Measurements from ENCODE around the gene CLVS2.
A peak's percentile ranks its signal among the peaks of the same experiment; 100 is the strongest.

Gene CLVS2

DNA sequence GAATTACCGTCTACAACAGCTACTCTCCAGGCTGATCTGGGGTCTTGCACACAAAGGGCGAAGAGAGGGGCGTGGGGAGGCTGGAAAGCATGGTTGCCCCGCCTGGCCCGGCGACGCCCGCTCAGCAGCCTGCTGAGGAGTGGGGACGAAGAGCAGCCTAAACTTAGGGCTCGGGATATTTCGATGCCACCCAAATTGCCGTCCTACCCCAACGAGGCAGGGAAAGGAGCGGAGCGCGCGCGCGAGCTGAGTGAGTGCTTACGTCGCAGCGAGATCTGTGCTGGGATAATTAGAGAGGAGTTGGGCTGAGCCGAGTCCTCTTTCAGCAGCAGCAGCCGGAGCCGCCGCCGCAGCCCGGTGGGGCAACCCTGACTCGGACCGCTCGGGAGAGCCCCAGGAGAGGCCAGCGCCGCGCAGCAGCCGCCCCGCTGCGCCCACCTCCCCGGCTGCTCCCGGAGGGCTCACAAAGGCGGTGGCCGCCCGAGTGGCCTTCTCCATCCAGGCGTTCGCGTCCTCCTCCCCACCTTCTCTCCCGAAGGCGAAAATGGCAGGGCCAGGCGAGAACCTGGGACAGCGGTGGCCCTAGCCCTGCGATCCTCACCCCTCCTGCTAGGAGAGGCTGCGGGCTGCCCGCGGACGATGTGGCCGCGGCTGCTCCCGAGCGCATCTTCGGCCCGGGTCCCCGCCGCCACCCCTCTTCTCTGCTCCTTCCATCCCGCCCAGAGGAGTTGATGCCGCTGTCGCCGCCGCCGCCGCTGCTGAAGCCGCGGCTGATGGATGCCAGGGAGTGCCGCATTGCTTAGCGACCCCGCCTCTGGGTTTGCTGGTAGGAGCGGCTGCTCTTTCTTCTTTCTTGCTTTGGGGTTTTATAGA, at the start of gene CLVS2:
CLVS2 (plus strand) TSS at position 315 of the 873 bp plus-strand sequence. CDS start 1,543 bp downstream, outside the sequence.
- TF ChIP-seq, protein P1, sequence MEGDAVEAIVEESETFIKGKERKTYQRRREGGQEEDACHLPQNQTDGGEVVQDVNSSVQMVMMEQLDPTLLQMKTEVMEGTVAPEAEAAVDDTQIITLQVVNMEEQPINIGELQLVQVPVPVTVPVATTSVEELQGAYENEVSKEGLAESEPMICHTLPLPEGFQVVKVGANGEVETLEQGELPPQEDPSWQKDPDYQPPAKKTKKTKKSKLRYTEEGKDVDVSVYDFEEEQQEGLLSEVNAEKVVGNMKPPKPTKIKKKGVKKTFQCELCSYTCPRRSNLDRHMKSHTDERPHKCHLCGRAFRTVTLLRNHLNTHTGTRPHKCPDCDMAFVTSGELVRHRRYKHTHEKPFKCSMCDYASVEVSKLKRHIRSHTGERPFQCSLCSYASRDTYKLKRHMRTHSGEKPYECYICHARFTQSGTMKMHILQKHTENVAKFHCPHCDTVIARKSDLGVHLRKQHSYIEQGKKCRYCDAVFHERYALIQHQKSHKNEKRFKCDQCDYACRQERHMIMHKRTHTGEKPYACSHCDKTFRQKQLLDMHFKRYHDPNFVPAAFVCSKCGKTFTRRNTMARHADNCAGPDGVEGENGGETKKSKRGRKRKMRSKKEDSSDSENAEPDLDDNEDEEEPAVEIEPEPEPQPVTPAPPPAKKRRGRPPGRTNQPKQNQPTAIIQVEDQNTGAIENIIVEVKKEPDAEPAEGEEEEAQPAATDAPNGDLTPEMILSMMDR (IDR thresholded peaks at IDR 0.05), result no peak
- Histone ChIP-seq H3K27ac (no peak within 1 kb of the TSS), H3K4me3 (peak within 1 kb of the TSS; percentile 69)
- DNase-seq (ENCODE audit: low spot score), result no peak

DNA sequence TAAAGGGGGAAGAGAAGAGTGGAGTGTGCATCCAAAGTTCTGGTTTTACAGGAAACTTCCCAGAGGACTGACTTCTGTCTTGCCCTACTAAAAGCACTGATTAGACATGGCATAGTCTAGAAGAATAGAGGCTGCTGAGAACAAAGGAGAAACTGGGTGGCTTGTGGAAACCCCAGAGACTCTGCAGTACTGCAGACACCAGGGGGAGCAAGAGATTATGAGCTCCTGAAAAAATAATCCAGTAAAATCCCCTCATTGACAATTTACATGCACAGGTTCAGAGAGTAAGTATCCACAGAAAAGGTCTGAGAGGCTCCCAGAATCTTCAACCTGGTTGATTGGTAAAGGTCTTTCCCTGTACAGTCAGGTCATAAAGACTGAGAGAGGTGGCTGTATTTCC, 48.7 kb upstream of the CLVS2 start:
- H3K4me3 ChIP-seq, result no peak overlapping the region
- TF ChIP-seq, protein P1 (IDR thresholded peaks at IDR 0.05), result no peak
- H3K27ac ChIP-seq, result no peak overlapping the region
- DNase-seq (ENCODE audit: low spot score), result no peak

GRCh38 chr6:122953766-122954165, 42.3 kb upstream of the CLVS2 start:
- H3K4me3 ChIP-seq, result no peak overlapping the region
- H3K27ac ChIP-seq, result no peak overlapping the region
- no peak for DNase-seq (ENCODE audit: low spot score)
- TF ChIP-seq, protein P1 (IDR thresholded peaks at IDR 0.05), result no peak

- no peak overlapping the region for H3K4me3 ChIP-seq
- TF ChIP-seq, protein P1 (IDR thresholded peaks at IDR 0.05), result no peak
- no peak for DNase-seq (ENCODE audit: low spot score)
- no peak overlapping the region for H3K27ac ChIP-seq
Measured at GRCh38 chr6:122956376-122956775, 39.7 kb upstream of the CLVS2 start.

GRCh38 chr6:122962000-122962624, 33.9 kb upstream of the CLVS2 start:
- TF ChIP-seq, protein P1 (IDR thresholded peaks at IDR 0.05), result no peak
- no peak overlapping the region for H3K4me3 ChIP-seq
- no peak for DNase-seq (ENCODE audit: low spot score)
- H3K27ac ChIP-seq, result no peak overlapping the region

GRCh38 chr6:122969999-122970533, 26.0 kb upstream of the CLVS2 start:
- no peak overlapping the region for H3K27ac ChIP-seq
- no peak for DNase-seq (ENCODE audit: low spot score)

More at GRCh38 chr6:122969999-122970533, 26.0 kb upstream of the CLVS2 start:
- H3K4me3 ChIP-seq, result no peak overlapping the region
- TF ChIP-seq, protein P1 (IDR thresholded peaks at IDR 0.05), result no peak

Measured in coronary artery (tissue), 2 donors.